ENCODE data around the gene CCL13.

CCL13 gene

GRCh38 chr17:34347063-34347462 is 9.2 kb upstream of the CCL13 start:
- H3K4me3 ChIP-seq (ENCODE audit: control insufficient read depth, low read depth, low read length): no peak overlapping the region
- DNase-seq (ENCODE audit: low read depth): no peak
- no peak for TF ChIP-seq CTCF (conservative IDR thresholded peaks at IDR 0.05; ENCODE audit: control insufficient read depth, insufficient read depth, low read depth, low read length)

- TF ChIP-seq CTCF (conservative IDR thresholded peaks at IDR 0.05; ENCODE audit: control insufficient read depth, insufficient read depth, low read depth, low read length): no peak
- H3K4me3 ChIP-seq (ENCODE audit: control insufficient read depth, low read depth, low read length): no peak overlapping the region
- DNase-seq (ENCODE audit: low read depth): no peak
Measured at GRCh38 chr17:34349751-34350150, 6.5 kb upstream of the CCL13 start.

GRCh38 chr17:34351096-34351495 is 5.2 kb upstream of the CCL13 start:
- TF ChIP-seq CTCF (conservative IDR thresholded peaks at IDR 0.05; ENCODE audit: control insufficient read depth, insufficient read depth, low read depth, low read length): no peak
- H3K4me3 ChIP-seq (ENCODE audit: control insufficient read depth, low read depth, low read length): no peak overlapping the region
- DNase-seq (ENCODE audit: low read depth): peak; percentile 22

GRCh38 chr17:34352191-34352590 is 4.1 kb upstream of the CCL13 start:
- no peak overlapping the region for H3K4me3 ChIP-seq (ENCODE audit: control insufficient read depth, low read depth, low read length)
- DNase-seq (ENCODE audit: low read depth): no peak
- no peak for TF ChIP-seq CTCF (conservative IDR thresholded peaks at IDR 0.05; ENCODE audit: control insufficient read depth, insufficient read depth, low read depth, low read length)

- peak; percentile 65 for DNase-seq (ENCODE audit: low read depth)
- no peak for TF ChIP-seq CTCF (conservative IDR thresholded peaks at IDR 0.05; ENCODE audit: control insufficient read depth, insufficient read depth, low read depth, low read length)
- no peak overlapping the region for H3K4me3 ChIP-seq (ENCODE audit: control insufficient read depth, low read depth, low read length)
Measured at GRCh38 chr17:34354637-34355036, 1.6 kb upstream of the CCL13 start.

GRCh38 chr17:34357398-34357797 is 1.1 kb downstream of the CCL13 start:
- H3K4me3 ChIP-seq (ENCODE audit: control insufficient read depth, low read depth, low read length): no peak overlapping the region
- DNase-seq (ENCODE audit: low read depth): no peak
- TF ChIP-seq CTCF (conservative IDR thresholded peaks at IDR 0.05; ENCODE audit: control insufficient read depth, insufficient read depth, low read depth, low read length): no peak

GRCh38 chr17:34358631-34359030 is 2.4 kb downstream of the CCL13 start:
- DNase-seq (ENCODE audit: low read depth): no peak
- H3K4me3 ChIP-seq (ENCODE audit: control insufficient read depth, low read depth, low read length): no peak overlapping the region
- no peak for TF ChIP-seq CTCF (conservative IDR thresholded peaks at IDR 0.05; ENCODE audit: control insufficient read depth, insufficient read depth, low read depth, low read length)

All from fibroblast of mammary gland (primary cell).